H1 (cell line): ENCODE measurements around the gene UQCRQ. TPM values are rescaled to one million over a fixed set of nuclear protein-coding genes. Genes with fewer than 3 reads are reported as not detected.

ENCODE experiments used
- CTCF ChIA-PET: fragments of 300-600 bp; sonication (Branson Sonifier 250); formaldehyde crosslinking; loops from one replicate; lab custom pipeline; 2021; ENCODE audit not compliant: partially characterized antibody; lab: Charles Lee
- POLR2A ChIA-PET: fragments of 300-600 bp; sonication (Branson Sonifier 250); formaldehyde crosslinking; loops from one replicate; lab custom pipeline; 2021; ENCODE audit warnings: inconsistent platforms; ENCODE audit not compliant: partially characterized antibody; lab: Charles Lee
- DNase-seq, 2 experiments: peaks; one replicate each; pipeline versions ENCODE4 v3.0.0 to v3.0.0-alpha.2; 2010 to 2022; ENCODE audit warnings: low spot score in 2 of 2, low read depth in 1 of 2, mixed read lengths in 1 of 2
- FAIRE-seq: peaks from 2 replicates; lab custom pipeline; 2011; peaks lifted over from hg19 to GRCh38; lab: Jason Lieb, UNC
- H2AFZ ChIP-seq: 2 replicates; pipeline ENCODE4 v1.8.1; 2012; ENCODE audit warnings: low read length, inconsistent platforms
- H2AK5ac ChIP-seq: 2 replicates; pipeline ENCODE4 v1.6.1; 2013; ENCODE audit warnings: low read depth, low read length
- H2BK120ac ChIP-seq: replicated peaks from 2 replicates; pipeline ENCODE3; 2013; ENCODE audit warnings: low read depth, low read length, inconsistent platforms
- H2BK12ac ChIP-seq: 2 replicates; pipeline ENCODE4 v1.6.1; 2013; ENCODE audit warnings: low read depth, low read length
- H2BK15ac ChIP-seq: 2 replicates; pipeline ENCODE4 v1.6.1; 2013; ENCODE audit warnings: low read length
- H2BK20ac ChIP-seq: 2 replicates; pipeline ENCODE4 v1.6.1; 2013; ENCODE audit warnings: low read length
- H2BK5ac ChIP-seq: 2 replicates; pipeline ENCODE4 v1.6.1; 2013; ENCODE audit warnings: low read depth, low read length
- H3K14ac ChIP-seq: 2 replicates; pipeline ENCODE4 v1.6.1; 2013; ENCODE audit warnings: inconsistent platforms; ENCODE audit not compliant: insufficient read length
- H3K18ac ChIP-seq: 2 replicates; pipeline ENCODE4 v1.6.1; 2013; ENCODE audit warnings: low read length; ENCODE audit errors: extremely low read depth
- H3K23ac ChIP-seq: 2 replicates; pipeline ENCODE4 v1.6.1; 2013; ENCODE audit warnings: inconsistent platforms; ENCODE audit not compliant: insufficient read length
- H3K23me2 ChIP-seq: 2 replicates; pipeline ENCODE4 v1.6.1; 2013; ENCODE audit warnings: low read depth, low read length
- H3K27ac ChIP-seq: 2 replicates; pipeline ENCODE4 v1.6.1; 2011; ENCODE audit warnings: low read depth, low read length, inconsistent platforms
- H3K27me3 ChIP-seq, 4 experiments: replicated peaks in 1 of 4; 1 replicate in 1 of 4; 2 replicates in 3 of 4; pipeline versions ENCODE4 v1.6.1 to v1.8.1; 2011 to 2013; ENCODE audit warnings: low read length in 3 of 4, mild to moderate bottlenecking in 3 of 4, inconsistent platforms in 2 of 4, mixed read lengths in 2 of 4, moderate library complexity in 1 of 4; ENCODE audit not compliant: control insufficient read depth in 3 of 4, insufficient read depth in 3 of 4; ENCODE audit errors: extremely low read depth in 1 of 4
- H3K36me3 ChIP-seq, 4 experiments: 2 replicates each; pipeline versions ENCODE4 v1.6.1 to v1.8.1; 2011 to 2013; ENCODE audit warnings: mild to moderate bottlenecking in 4 of 4, low read length in 3 of 4, moderate library complexity in 2 of 4, control low read depth in 1 of 4, inconsistent platforms in 1 of 4; ENCODE audit not compliant: insufficient read depth in 4 of 4, control insufficient read depth in 2 of 4
- H3K4ac ChIP-seq: replicated peaks from 2 replicates; pipeline ENCODE3; 2013; ENCODE audit warnings: low read length, low read depth, mixed read lengths, inconsistent platforms; ENCODE audit not compliant: insufficient read length
- H3K4me1 ChIP-seq, 4 experiments: replicated peaks in 1 of 4; 1 replicate in 1 of 4; 2 replicates in 3 of 4; pipeline versions ENCODE4 v1.6.1 to v1.8.1; 2011 to 2013; ENCODE audit warnings: low read length in 3 of 4, inconsistent platforms in 2 of 4, mixed read lengths in 1 of 4; ENCODE audit not compliant: insufficient read depth in 4 of 4, control insufficient read depth in 3 of 4
- H3K4me2 ChIP-seq, 2 experiments: 2 replicates each; pipeline versions ENCODE4 v1.6.1 to v1.8.1; 2011 to 2013; ENCODE audit warnings: low read depth in 2 of 2, low read length in 2 of 2, control low read depth in 1 of 2, inconsistent platforms in 1 of 2, mild to moderate bottlenecking in 1 of 2; ENCODE audit not compliant: insufficient read depth in 1 of 2
- H3K4me3 ChIP-seq, 4 experiments: fragments of 200-600, 300-600 bp in 1 of 4; sonication (generic), shearing (Covaris generic), sonication (Bioruptor Twin) in 1 of 4; 2 replicates each; pipeline versions ENCODE4 v1.5.1 to v1.8.1; 2011 to 2016; ENCODE audit warnings: low read length in 4 of 4, low read depth in 3 of 4, control low read depth in 2 of 4, inconsistent platforms in 2 of 4, mild to moderate bottlenecking in 2 of 4, mixed read lengths in 1 of 4, moderate library complexity in 1 of 4; ENCODE audit not compliant: insufficient read depth in 2 of 4; ENCODE audit errors: extremely low read depth in 1 of 4
- H3K56ac ChIP-seq: replicated peaks from 2 replicates; pipeline ENCODE3; 2013; ENCODE audit warnings: low read depth, mild to moderate bottlenecking, mixed read lengths, low read length, inconsistent platforms; ENCODE audit not compliant: insufficient read length
- H3K79me1 ChIP-seq: 2 replicates; pipeline ENCODE4 v1.6.1; 2013; ENCODE audit warnings: low read depth, low read length, control low read depth
- H3K79me2 ChIP-seq, 2 experiments: 2 replicates each; pipeline versions ENCODE4 v1.6.1 to v1.8.1; 2012 to 2013; ENCODE audit warnings: low read length in 2 of 2, mild to moderate bottlenecking in 2 of 2, inconsistent platforms in 1 of 2; ENCODE audit not compliant: insufficient read depth in 2 of 2, control insufficient read depth in 1 of 2
- H3K9ac ChIP-seq, 4 experiments: replicated peaks in 1 of 4; 1 replicate in 1 of 4; 2 replicates in 3 of 4; pipeline versions ENCODE4 v1.6.1 to v1.8.1; 2011 to 2013; ENCODE audit warnings: low read depth in 3 of 4, low read length in 3 of 4, control low read depth in 2 of 4, mild to moderate bottlenecking in 2 of 4, moderate library complexity in 2 of 4, inconsistent platforms in 1 of 4; ENCODE audit errors: extremely low read depth in 1 of 4
- H3K9me3 ChIP-seq, 2 experiments: 2 replicates each; pipeline versions ENCODE4 v1.6.1 to v1.8.1; 2012 to 2013; ENCODE audit warnings: mild to moderate bottlenecking in 2 of 2, moderate library complexity in 2 of 2, control low read depth in 1 of 2, inconsistent platforms in 1 of 2, low read depth in 1 of 2, low read length in 1 of 2, mixed read lengths in 1 of 2; ENCODE audit not compliant: insufficient read depth in 2 of 2
- H4K20me1 ChIP-seq, 2 experiments: replicated peaks in 1 of 2; 2 replicates each; pipeline versions ENCODE3 to v1.8.1; 2011 to 2013; ENCODE audit warnings: inconsistent platforms in 2 of 2, low read length in 2 of 2, mild to moderate bottlenecking in 1 of 2; ENCODE audit not compliant: insufficient read depth in 2 of 2, control insufficient read depth in 1 of 2
- H4K5ac ChIP-seq: 2 replicates; pipeline ENCODE4 v1.6.1; 2013; ENCODE audit warnings: low read length, low read depth, mixed read lengths, inconsistent platforms; ENCODE audit not compliant: insufficient read length
- H4K8ac ChIP-seq: 2 replicates; pipeline ENCODE4 v1.8.0; 2013; ENCODE audit warnings: mild to moderate bottlenecking, moderate library complexity, low read length, inconsistent platforms; ENCODE audit not compliant: insufficient read depth; ENCODE audit errors: extremely low read depth
- H4K91ac ChIP-seq: replicated peaks from 2 replicates; pipeline ENCODE3; 2013; ENCODE audit warnings: low read length, mixed read lengths, inconsistent platforms; ENCODE audit not compliant: insufficient read length
- CHD1 ChIP-seq: IDR thresholded peaks from 2 replicates; pipeline ENCODE4 v1.6.1; 2012; ENCODE audit warnings: low read depth, low read length, improper control_type of control experiment
- EP300 ChIP-seq, 2 experiments: IDR thresholded peaks; 1 replicate in 1 of 2; 2 replicates in 1 of 2; pipeline ENCODE4 v1.6.1; 2011 to 2012; ENCODE audit warnings: low read depth in 2 of 2, low read length in 2 of 2, mild to moderate bottlenecking in 2 of 2, borderline replicate concordance in 1 of 2, inconsistent platforms in 1 of 2, moderate library complexity in 1 of 2
- POLR2AphosphoS5 ChIP-seq: IDR thresholded peaks from 2 replicates; pipeline ENCODE4 v1.6.1; 2011; ENCODE audit warnings: low read depth, low read length
- RAD21 ChIP-seq, 2 experiments: IDR thresholded peaks in 1 of 2; conservative IDR thresholded peaks in 1 of 2; 2 replicates each; pipeline ENCODE4 v1.6.1; 2011; ENCODE audit warnings: low read depth in 2 of 2, low read length in 2 of 2, improper control_type of control experiment in 1 of 2, inconsistent platforms in 1 of 2, mild to moderate bottlenecking in 1 of 2, moderate library complexity in 1 of 2
- RBBP5 ChIP-seq: IDR thresholded peaks from 2 replicates; pipeline ENCODE4 v1.7.1; 2012; ENCODE audit warnings: low read depth, mild to moderate bottlenecking, inconsistent platforms, low read length, moderate library complexity, borderline replicate concordance
- SIRT6 ChIP-seq: IDR thresholded peaks from one replicate; pipeline ENCODE4 v1.7.1; 2012; ENCODE audit warnings: low read length, inconsistent platforms
- SIX5 ChIP-seq: IDR thresholded peaks from 2 replicates; pipeline ENCODE4 v1.6.1; 2011; ENCODE audit warnings: mild to moderate bottlenecking, low read depth, low read length
- SP2 ChIP-seq: IDR thresholded peaks from 2 replicates; pipeline ENCODE4 v1.6.1; 2012; ENCODE audit warnings: mild to moderate bottlenecking, low read length, inconsistent platforms
- SUZ12 ChIP-seq: fragments of 200-600 bp; sonication (generic); IDR thresholded peaks from 2 replicates; pipeline ENCODE4 v1.6.1; 2012; ENCODE audit warnings: mild to moderate bottlenecking, inconsistent platforms, low read length, moderate library complexity, mixed read lengths
- TAF7 ChIP-seq: optimal IDR thresholded peaks from 2 replicates; pipeline ENCODE3; 2011; ENCODE audit warnings: low read depth, mild to moderate bottlenecking, inconsistent platforms, low read length, moderate library complexity, borderline replicate concordance
- TCF12 ChIP-seq: IDR thresholded peaks from 2 replicates; pipeline ENCODE4 v1.6.1; 2011; ENCODE audit warnings: low read depth, mild to moderate bottlenecking, low read length
- TEAD4 ChIP-seq: IDR thresholded peaks from 2 replicates; pipeline ENCODE4 v1.6.1; 2012; ENCODE audit warnings: low read depth, low read length, inconsistent platforms, mixed read lengths
- WGBS, 2 experiments: shearing (Covaris generic) in 1 of 2; methylation state at CpG; one replicate each; pipeline versions ENCODE4 v1.1.6 to v1.1.7; 2013 to 2015; ENCODE audit warnings: low lambda C conversion rate in 2 of 2, mixed read lengths in 2 of 2, inconsistent platforms in 1 of 2, low coverage in 1 of 2, missing lambda C conversion rate in 1 of 2; ENCODE audit not compliant: insufficient replicate concordance in 2 of 2, insufficient coverage in 1 of 2, insufficient read length in 1 of 2; ENCODE audit errors: extremely low coverage in 1 of 2, missing lambda C conversion rate in 1 of 2; 5-methylcytosine and 5-hydroxymethylcytosine counted together
- polyA plus RNA-seq, 7 experiments: library from polyadenylated mRNA; depleted of rRNA in 3 of 7; stranded (reverse) in 5 of 7; unstranded in 2 of 7; fragments of >200 nt in 5 of 7; fragments of 200-250 nt in 2 of 7; gene quantifications; 1 replicate in 5 of 7; 2 replicates in 1 of 7; 4 replicates in 1 of 7; pipeline versions ENCODE4 v1.2.1 to v1.2.3, GENCODE V29; 2011 to 2013; ENCODE audit warnings: missing spikeins in 2 of 7, mixed read lengths in 2 of 7
- total RNA-seq: library from RNA; stranded (reverse); fragmentation: NEBNext Ultra II Directional; extraction: Animal tissue kit (Norgen Biotek cat#: 25700); gene quantifications from 2 replicates; pipeline ENCODE4 v1.2.1, GENCODE V29; 2021
- TF ChIP-seq, protein P1 (sequence below): IDR thresholded peaks from 2 replicates; pipeline ENCODE4 v1.6.1; 2011; ENCODE audit warnings: low read length, improper control_type of control experiment

The UQCRQ gene
- total and polyA plus RNA-seq, 2 of the 8 experiments (the other 6 are each of a cell fraction or from before 2014, with no cell fraction given) = 177 to 293 TPM

DNA sequence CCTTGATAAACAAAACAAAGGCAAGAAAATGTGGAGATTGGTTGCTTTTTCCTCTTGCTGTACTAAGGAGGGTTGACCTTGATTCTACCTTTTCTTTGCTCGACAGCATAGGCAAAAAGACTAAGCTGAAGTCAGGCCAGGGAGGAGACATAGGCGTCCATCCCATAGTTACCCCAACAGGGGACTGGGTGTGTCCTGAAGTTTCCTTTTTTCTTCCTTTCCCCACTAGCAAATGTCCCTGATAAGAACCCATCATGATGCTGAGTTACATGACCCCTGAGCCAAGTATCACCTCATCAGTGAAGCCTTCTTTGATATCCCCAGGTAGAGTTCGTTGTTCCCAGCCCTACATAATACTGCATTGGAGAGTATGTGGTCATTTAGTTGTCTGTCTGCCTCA is 26.1 kb upstream of the UQCRQ start:
- no peak overlapping the region for H3K9ac ChIP-seq
- no peak overlapping the region for H2BK20ac ChIP-seq
- H3K27me3 ChIP-seq = no peaks in the 10 kb centered on the region
- H4K8ac ChIP-seq = no peak overlapping the region
- no peak overlapping the region for H2BK12ac ChIP-seq
- DNase-seq (no peak), FAIRE-seq (no peak)
- H2AK5ac ChIP-seq = no peak overlapping the region
- no peak overlapping the region for H3K18ac ChIP-seq
- no peaks in the 10 kb centered on the region for H3K9me3 ChIP-seq
- H3K36me3 ChIP-seq = no peaks in the 10 kb centered on the region
- H4K20me1 ChIP-seq = no peaks in the 10 kb centered on the region
- H2BK120ac ChIP-seq = no peak overlapping the region
- no peak overlapping the region for H3K23ac ChIP-seq
- ChIA-PET POLR2A (interaction anchor here (1.7 kb wide), 1 partner anchor 12 kb away, joined by 3 read pairs; no protein-coding TSS in a partner anchor), CTCF (interaction anchor here (2.8 to 25.6 kb wide), 2 partner anchors 10 to 22 kb away, joined by 10 to 465 read pairs; partner anchors contain the start of genes GDF9, LEAP2, SHROOM1 and UQCRQ)
- no peak overlapping the region for H3K4ac ChIP-seq
- H3K79me2 ChIP-seq = no peaks in the 10 kb centered on the region
- no peak overlapping the region for H2BK5ac ChIP-seq
- no peak overlapping the region for H2BK15ac ChIP-seq
- no peak overlapping the region for H2AFZ ChIP-seq
- 78% methylated on average over 3 of the region's 3 CpGs; no CpG with 5 or more reads in 1 of the 2 experiments for WGBS, 2 experiments
- H4K5ac ChIP-seq = no peak overlapping the region
- H3K4me1 ChIP-seq = no peaks in the 10 kb centered on the region
- no peak overlapping the region for H3K27ac ChIP-seq
- H3K56ac ChIP-seq = no peak overlapping the region
- no peaks in the 10 kb centered on the region for H3K79me1 ChIP-seq
- no peak overlapping the region for H3K4me3 ChIP-seq
- H3K23me2 ChIP-seq = no peaks in the 10 kb centered on the region
- no peak overlapping the region for H3K4me2 ChIP-seq
- H3K14ac ChIP-seq = no peak overlapping the region
- H4K91ac ChIP-seq = no peak overlapping the region
- no peak for TF ChIP-seq SUZ12
- no peak for TF ChIP-seq SP2
- TF ChIP-seq, protein P1, sequence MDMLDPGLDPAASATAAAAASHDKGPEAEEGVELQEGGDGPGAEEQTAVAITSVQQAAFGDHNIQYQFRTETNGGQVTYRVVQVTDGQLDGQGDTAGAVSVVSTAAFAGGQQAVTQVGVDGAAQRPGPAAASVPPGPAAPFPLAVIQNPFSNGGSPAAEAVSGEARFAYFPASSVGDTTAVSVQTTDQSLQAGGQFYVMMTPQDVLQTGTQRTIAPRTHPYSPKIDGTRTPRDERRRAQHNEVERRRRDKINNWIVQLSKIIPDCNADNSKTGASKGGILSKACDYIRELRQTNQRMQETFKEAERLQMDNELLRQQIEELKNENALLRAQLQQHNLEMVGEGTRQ = no peak
- no peak for TF ChIP-seq TCF12
- no peak for TF ChIP-seq EP300 (IDR thresholded peaks at IDR 0.05; ENCODE audit: borderline replicate concordance in 1 of 2, low read depth in 2 of 2, low read length in 2 of 2)
- no peak for TF ChIP-seq SIRT6
- TF ChIP-seq TAF7 = no peak
- TF ChIP-seq RBBP5 = no peak
- no peak for TF ChIP-seq POLR2AphosphoS5
- no peak for TF ChIP-seq RAD21 (IDR thresholded peaks at IDR 0.05 in 1 of 2, conservative IDR thresholded peaks at IDR 0.05 in 1 of 2; ENCODE audit: low read depth in 2 of 2, low read length in 2 of 2)
- TF ChIP-seq CHD1 = no peak
- no peak for TF ChIP-seq SIX5
- no peak for TF ChIP-seq TEAD4
